ENCODE results near the gene FUT1.
A peak's percentile ranks its signal among the peaks of the same experiment; 100 is the strongest.
"Not testable (repeated sequence)": the region's sequence is repeated elsewhere in the genome, so short reads cannot be mapped to it uniquely, and the experiment has no call there.

Gene FUT1

GRCh38 chr19:48720613-48721296, 31.7 kb downstream of the FUT1 start:
- Histone ChIP-seq H3K4me3 (peak overlapping the region; percentile 36 to 55 (median 44)), H3K27ac (peak overlapping the region in 19 of 21 experiments; percentile 43 to 84 (median 73))

DNA sequence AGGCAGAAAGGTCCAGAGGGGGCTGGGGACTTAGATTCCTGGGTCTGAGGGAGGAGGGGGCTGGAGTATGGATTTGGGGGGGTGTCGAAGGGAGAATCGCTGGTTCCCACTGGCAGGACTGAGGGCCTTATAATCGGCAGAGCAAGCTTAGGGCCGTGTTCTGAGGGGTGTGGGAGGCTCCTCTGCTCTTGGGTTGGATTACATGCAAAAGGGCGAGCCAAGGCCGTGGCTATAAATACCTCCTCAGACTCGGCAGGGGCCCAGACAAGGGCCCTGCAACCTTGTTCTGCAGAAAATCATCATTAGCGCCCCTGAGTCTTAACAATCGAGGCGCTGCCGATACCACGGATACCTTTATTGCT, 32.2 kb downstream of the FUT1 start:
- peak overlapping the region in 4 of 7 experiments; percentile 36 to 53 (median 44) for H3K4me3 ChIP-seq

DNA sequence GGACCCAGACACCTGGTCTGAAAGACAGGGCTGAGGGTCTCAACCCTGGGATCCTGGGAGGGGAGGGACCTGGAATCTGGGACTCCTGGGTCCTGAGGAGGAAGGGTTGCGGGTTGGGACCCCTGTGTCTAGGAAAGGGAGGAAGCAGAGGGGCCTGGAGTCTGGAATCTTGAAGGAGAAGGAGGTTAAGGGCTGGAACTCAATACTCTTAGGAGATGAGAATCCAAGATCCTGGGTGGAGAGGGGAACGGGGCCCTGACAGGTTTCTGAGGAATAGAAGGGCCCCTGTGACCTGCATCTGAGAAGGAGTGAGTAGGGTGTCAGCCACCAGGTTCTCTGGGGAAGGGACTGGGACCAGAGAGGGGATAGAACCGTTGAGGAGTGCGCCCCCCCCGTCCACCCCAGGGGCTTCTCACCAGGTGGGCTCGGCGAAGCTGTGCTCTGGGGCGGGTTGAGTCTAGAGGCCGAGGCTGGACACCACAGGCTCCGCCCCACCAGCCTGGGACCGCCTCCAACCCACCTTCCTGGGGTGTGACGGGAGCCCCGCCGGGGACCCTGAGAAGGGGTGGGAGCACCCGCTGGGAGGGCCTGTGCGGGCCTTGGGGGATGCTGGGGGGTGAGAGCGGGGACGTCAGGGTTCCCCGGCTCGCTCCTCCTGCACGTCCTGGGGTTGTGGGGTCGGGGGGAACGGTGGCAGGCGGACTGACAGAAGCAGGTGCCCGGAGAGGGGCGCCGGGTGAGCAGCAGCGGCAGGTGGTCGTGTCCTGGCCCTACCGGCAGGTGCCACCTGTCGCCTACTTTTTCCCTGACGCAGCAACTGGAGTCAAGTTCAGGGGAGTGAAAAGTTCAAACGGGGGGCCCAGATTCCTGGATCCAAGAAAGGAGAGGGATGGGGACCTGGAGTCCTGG, 32.9 kb downstream of the FUT1 start, which contains the start of gene MAMSTR:
Gene MAMSTR, minus strand, starts transcription at position 463 of the 909 bp plus-strand sequence. CDS start 694 bp downstream, outside the sequence.
- H3K4me3 ChIP-seq = peak within 1 kb of the TSS; percentile 36 to 55 (median 44)
- peak within 1 kb of the TSS in 14 of 21 experiments; percentile 45 to 84 (median 75) for H3K27ac ChIP-seq

More for the DNA sequence above, 32.2 kb downstream of the FUT1 start:
- H3K27ac ChIP-seq = peak overlapping the region in 9 of 21 experiments; percentile 62 to 83 (median 73)

- Histone ChIP-seq H3K27ac (peak overlapping the region in 1 of 21 experiments; percentile 45), H3K4me3 (no peak overlapping the region)
Measured at GRCh38 chr19:48718711-48719231, 33.7 kb downstream of the FUT1 start.

- not testable (repeated sequence) for H3K27ac ChIP-seq, H3K4me3 ChIP-seq
Measured at GRCh38 chr19:48718106-48718505, 34.3 kb downstream of the FUT1 start.

- Histone ChIP-seq H3K27ac (peak overlapping the region in 15 of 21 experiments; percentile 2 to 83 (median 40)), H3K4me3 (peak overlapping the region in 3 of 7 experiments; percentile 3 to 17 (median 15))
Measured at GRCh38 chr19:48716562-48717291, 35.7 kb downstream of the FUT1 start.

DNA sequence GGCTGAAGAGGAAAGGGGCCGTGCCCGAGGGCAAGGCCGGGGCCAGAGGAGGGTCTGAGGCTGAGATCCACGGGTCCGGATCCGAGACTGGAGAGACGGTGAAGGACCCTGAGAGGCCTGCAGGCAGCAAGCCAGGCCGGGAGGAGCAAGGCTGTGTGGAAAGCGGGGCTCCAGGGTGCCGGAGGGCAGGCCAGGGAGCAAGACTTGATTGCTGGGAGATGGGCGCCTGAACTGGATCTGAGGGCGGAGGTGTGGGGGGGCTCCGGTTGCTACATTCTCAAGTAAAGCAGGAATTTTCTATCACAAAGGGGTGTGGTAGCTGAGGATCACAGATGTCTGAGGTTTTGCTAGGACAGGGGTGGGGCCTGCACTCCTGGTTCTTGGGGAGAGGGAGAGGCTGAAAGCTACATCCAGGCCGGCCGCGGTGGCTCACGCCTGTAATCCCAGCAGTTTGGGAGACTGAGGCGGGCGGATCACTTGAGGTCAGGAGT, 36.7 kb downstream of the FUT1 start:
- Histone ChIP-seq H3K27ac (peak overlapping the region in 17 of 21 experiments; percentile 29 to 90 (median 79)), H3K4me3 (peak overlapping the region in 3 of 7 experiments; percentile 33 to 64 (median 51))

DNA sequence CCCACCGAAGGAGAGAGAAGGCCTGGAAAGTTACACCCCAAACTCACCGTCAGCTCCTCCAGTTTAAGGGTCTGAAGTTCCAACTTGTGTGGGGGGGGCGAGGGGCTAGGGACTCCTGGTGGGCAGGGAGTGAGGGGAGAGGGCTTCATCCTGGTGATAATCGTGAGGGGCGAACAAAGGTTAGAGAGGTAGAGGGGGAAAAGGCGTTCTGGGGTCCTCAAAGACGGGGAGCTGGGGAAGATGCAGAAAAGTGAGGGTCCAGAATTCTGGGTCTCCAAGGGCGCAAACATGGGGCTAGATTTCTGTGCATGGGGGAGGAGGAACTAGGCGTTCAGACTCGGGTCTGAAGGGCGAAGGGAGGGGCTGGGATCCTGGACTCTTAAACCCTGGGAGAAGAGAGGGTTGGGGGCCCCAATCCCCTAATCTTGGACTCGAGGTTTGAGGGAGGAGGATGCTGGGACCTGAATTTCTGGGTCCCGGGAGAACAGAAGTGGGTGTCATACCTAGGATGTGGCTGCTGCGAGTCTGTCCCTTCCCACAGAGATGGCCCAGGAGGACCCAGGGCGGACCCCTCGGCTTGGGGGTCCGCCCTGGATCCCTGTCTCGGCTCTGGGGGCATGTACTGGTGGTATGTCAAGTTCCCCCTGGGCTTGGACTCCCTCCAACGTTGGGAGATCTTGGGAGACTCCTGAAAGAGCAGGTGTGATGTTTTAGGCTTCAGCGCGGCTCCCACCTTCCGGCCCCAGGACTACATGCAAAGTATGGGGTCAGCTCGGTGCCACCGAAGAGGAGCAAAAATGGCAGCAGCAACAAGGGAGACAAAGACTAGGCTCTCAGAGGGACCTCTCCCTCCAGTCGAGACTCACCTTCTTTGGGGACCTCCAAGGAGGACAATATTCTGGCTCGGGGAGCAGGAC, 37.4 kb downstream of the FUT1 start:
- Histone ChIP-seq H3K4me3 (peak overlapping the region; percentile 33 to 64 (median 54)), H3K27ac (peak overlapping the region in 20 of 21 experiments; percentile 60 to 90 (median 81))

GRCh38 chr19:48713864-48714755, 38.3 kb downstream of the FUT1 start:
- Histone ChIP-seq H3K4me3 (peak overlapping the region; percentile 41 to 67 (median 55)), H3K27ac (peak overlapping the region in 20 of 21 experiments; percentile 60 to 90 (median 81))

- peak overlapping the region in 13 of 21 experiments; percentile 26 to 90 (median 48) for H3K27ac ChIP-seq
- H3K4me3 ChIP-seq = peak overlapping the region; percentile 41 to 67 (median 55)
Measured at GRCh38 chr19:48713041-48713863, 39.2 kb downstream of the FUT1 start.

GRCh38 chr19:48711106-48711662, 41.3 kb downstream of the FUT1 start:
- Histone ChIP-seq H3K4me3 (no peak overlapping the region), H3K27ac (no peak overlapping the region)

- Histone ChIP-seq H3K27ac (no peak overlapping the region), H3K4me3 (no peak overlapping the region)
Measured at GRCh38 chr19:48708471-48708870, 44.0 kb downstream of the FUT1 start.

- no peak overlapping the region for H3K27ac ChIP-seq
- H3K4me3 ChIP-seq = no peak overlapping the region
Measured at GRCh38 chr19:48705431-48705830, 47.0 kb downstream of the FUT1 start.

DNA sequence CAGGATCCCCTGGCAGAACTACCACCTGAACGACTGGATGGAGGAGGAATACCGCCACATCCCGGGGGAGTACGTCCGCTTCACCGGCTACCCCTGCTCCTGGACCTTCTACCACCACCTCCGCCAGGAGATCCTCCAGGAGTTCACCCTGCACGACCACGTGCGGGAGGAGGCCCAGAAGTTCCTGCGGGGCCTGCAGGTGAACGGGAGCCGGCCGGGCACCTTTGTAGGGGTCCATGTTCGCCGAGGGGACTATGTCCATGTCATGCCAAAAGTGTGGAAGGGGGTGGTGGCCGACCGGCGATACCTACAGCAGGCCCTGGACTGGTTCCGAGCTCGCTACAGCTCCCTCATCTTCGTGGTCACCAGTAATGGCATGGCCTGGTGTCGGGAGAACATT, 49.1 kb downstream of the FUT1 start:
- Histone ChIP-seq H3K27ac (no peak overlapping the region), H3K4me3 (no peak overlapping the region)

- Histone ChIP-seq H3K27ac (no peak overlapping the region), H3K4me3 (no peak overlapping the region)
Measured at GRCh38 chr19:48702701-48703100, 49.7 kb downstream of the FUT1 start.

GRCh38 chr19:48698046-48698445, 54.4 kb downstream of the FUT1 start:
- no peak overlapping the region for H3K4me3 ChIP-seq
- peak overlapping the region in 1 of 21 experiments; percentile 3 for H3K27ac ChIP-seq

Data from skin epidermis (tissue), 12 donors.